ENCODE results near the gene UGT1A8.

GRCh38 chr2:233700028-233700635, 82.7 kb downstream of the UGT1A8 start:
- TF ChIP-seq CTCF (IDR thresholded peaks at IDR 0.05), result no peak
- TF ChIP-seq POLR2A (IDR thresholded peaks at IDR 0.05), result peak in 1 of 2 donors; percentile 40
